Peyer's patch (tissue), 4 donors: ENCODE measurements around the gene ARMC9.

ENCODE experiments used
- POLR2A ChIP-seq, 2 donors: fragments of 450-650 bp; IDR thresholded peaks; one replicate each; pipeline ENCODE4 v1.5.1; 2017; ENCODE audit warnings: antibody characterized with exemption in 2 of 2, mild to moderate bottlenecking in 2 of 2, moderate library complexity in 2 of 2
- TF ChIP-seq, protein P1 (sequence below), 6 experiments: fragments of 450-650 bp in 4 of 6; fragments of 200-600 bp in 2 of 6; sonication (generic) in 1 of 6; IDR thresholded peaks; one replicate each; pipeline ENCODE4 v1.5.1; 2017 to 2019; ENCODE audit warnings: antibody characterized with exemption in 6 of 6, mild to moderate bottlenecking in 3 of 6, moderate library complexity in 1 of 6

DNA sequence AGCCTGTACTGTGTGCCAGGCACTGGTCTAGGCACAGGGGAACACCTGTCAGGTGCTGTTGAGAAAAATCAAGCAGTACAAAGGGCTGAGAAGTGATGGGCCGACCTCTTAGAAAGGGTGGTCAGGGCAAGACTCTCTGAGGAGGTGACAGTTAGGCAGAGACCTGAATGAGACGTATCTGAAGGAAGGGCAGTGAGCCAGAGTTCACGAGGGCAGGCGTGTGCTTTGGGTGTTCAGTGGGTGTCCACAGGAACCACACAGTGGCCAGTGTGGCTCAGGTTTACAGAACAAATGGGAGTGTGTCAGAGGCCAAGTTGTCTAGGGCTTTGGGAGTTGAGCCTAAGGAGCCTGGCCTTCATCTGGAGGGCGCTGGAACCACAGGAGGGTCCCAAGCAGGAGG lies 6.2 kb downstream of the ARMC9 start:
- TF ChIP-seq POLR2A (IDR thresholded peaks at IDR 0.05), result no peak
- TF ChIP-seq, protein P1, sequence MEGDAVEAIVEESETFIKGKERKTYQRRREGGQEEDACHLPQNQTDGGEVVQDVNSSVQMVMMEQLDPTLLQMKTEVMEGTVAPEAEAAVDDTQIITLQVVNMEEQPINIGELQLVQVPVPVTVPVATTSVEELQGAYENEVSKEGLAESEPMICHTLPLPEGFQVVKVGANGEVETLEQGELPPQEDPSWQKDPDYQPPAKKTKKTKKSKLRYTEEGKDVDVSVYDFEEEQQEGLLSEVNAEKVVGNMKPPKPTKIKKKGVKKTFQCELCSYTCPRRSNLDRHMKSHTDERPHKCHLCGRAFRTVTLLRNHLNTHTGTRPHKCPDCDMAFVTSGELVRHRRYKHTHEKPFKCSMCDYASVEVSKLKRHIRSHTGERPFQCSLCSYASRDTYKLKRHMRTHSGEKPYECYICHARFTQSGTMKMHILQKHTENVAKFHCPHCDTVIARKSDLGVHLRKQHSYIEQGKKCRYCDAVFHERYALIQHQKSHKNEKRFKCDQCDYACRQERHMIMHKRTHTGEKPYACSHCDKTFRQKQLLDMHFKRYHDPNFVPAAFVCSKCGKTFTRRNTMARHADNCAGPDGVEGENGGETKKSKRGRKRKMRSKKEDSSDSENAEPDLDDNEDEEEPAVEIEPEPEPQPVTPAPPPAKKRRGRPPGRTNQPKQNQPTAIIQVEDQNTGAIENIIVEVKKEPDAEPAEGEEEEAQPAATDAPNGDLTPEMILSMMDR (IDR thresholded peaks at IDR 0.05), result no peak
